Right lobe of liver (tissue), 4 donors: ENCODE data around the gene MME.

Experiments used
- POLR2A ChIP-seq: fragments of 450-650 bp; IDR thresholded peaks from one replicate; pipeline ENCODE4 v1.6.1; 2017; ENCODE audit warnings: antibody characterized with exemption, mild to moderate bottlenecking
- TF ChIP-seq, protein P1 (sequence below), 4 donors: fragments of 200-600 bp in 3 of 4; fragments of 450-650 bp in 1 of 4; IDR thresholded peaks; one replicate each; pipeline versions ENCODE4 v1.5.1 to v1.8.0; 2016 to 2022; ENCODE audit warnings: antibody characterized with exemption in 4 of 4, mild to moderate bottlenecking in 2 of 4
- donor health status: DM: no; HTN: no; CAD: no.
- donor health status: DM: no; HTN: no; CAD: no.
- donor health status: DM: no; HTN: yes; CAD: no.

- TF ChIP-seq, protein P1, sequence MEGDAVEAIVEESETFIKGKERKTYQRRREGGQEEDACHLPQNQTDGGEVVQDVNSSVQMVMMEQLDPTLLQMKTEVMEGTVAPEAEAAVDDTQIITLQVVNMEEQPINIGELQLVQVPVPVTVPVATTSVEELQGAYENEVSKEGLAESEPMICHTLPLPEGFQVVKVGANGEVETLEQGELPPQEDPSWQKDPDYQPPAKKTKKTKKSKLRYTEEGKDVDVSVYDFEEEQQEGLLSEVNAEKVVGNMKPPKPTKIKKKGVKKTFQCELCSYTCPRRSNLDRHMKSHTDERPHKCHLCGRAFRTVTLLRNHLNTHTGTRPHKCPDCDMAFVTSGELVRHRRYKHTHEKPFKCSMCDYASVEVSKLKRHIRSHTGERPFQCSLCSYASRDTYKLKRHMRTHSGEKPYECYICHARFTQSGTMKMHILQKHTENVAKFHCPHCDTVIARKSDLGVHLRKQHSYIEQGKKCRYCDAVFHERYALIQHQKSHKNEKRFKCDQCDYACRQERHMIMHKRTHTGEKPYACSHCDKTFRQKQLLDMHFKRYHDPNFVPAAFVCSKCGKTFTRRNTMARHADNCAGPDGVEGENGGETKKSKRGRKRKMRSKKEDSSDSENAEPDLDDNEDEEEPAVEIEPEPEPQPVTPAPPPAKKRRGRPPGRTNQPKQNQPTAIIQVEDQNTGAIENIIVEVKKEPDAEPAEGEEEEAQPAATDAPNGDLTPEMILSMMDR (IDR thresholded peaks at IDR 0.05) = no peak
- TF ChIP-seq POLR2A = no peak
These were observed 84.2 kb downstream of the MME start for GRCh38 chr3:155164306-155164705.
